MM.1S (cell line): ENCODE data around the gene WDFY4.

ENCODE experiments used
- DNase-seq: peaks from one replicate; pipeline ENCODE4 v3.0.0-alpha.2; 2015
- H2AFZ ChIP-seq: fragments of 300-600 bp; sonication (generic); 2 replicates; pipeline ENCODE4 v1.6.0; 2016; ENCODE audit warnings: antibody characterized with exemption, low read length
- H3F3A ChIP-seq: fragments of 300-600 bp; sonication (generic); 2 replicates; pipeline ENCODE4 v1.6.1; 2016; ENCODE audit warnings: mild to moderate bottlenecking, antibody characterized with exemption, low read length, moderate library complexity, mixed read lengths; ENCODE audit not compliant: insufficient read depth
- H3K27ac ChIP-seq: fragments of 300-600 bp; sonication (generic); 2 replicates; pipeline ENCODE4 v1.5.1; 2016; ENCODE audit warnings: mild to moderate bottlenecking, low read length
- H3K27me3 ChIP-seq: fragments of 300-600 bp; sonication (generic); replicated peaks from 2 replicates; pipeline ENCODE4 v1.6.0; 2016; ENCODE audit warnings: low read length; ENCODE audit not compliant: insufficient read depth
- H3K36me3 ChIP-seq: fragments of 300-600 bp; sonication (generic); replicated peaks from 2 replicates; pipeline ENCODE4 v1.6.1; 2016; ENCODE audit warnings: mild to moderate bottlenecking, low read length, mixed read lengths; ENCODE audit not compliant: insufficient read depth
- H3K4me1 ChIP-seq: fragments of 300-600 bp; sonication (generic); 2 replicates; pipeline ENCODE4 v1.6.1; 2016; ENCODE audit warnings: low read length, mixed read lengths
- H3K4me2 ChIP-seq: fragments of 300-600 bp; sonication (generic); 2 replicates; pipeline ENCODE4 v1.6.0; 2016; ENCODE audit warnings: low read depth, low read length
- H3K4me3 ChIP-seq: fragments of 300-600 bp; sonication (generic); 2 replicates; pipeline ENCODE4 v1.5.1; 2016; ENCODE audit warnings: low read length, mixed read lengths
- H3K79me2 ChIP-seq: fragments of 300-600 bp; sonication (generic); 2 replicates; pipeline ENCODE4 v1.6.1; 2016; ENCODE audit warnings: mixed run types, low read length, mixed read lengths
- H3K9ac ChIP-seq: fragments of 300-600 bp; sonication (generic); 2 replicates; pipeline ENCODE4 v1.6.1; 2016; ENCODE audit warnings: low read length, mixed read lengths
- H3K9me2 ChIP-seq: fragments of 300-600 bp; sonication (generic); replicated peaks from 2 replicates; pipeline ENCODE4 v1.6.1; 2016; ENCODE audit warnings: mild to moderate bottlenecking, low read length, mixed read lengths; ENCODE audit not compliant: insufficient read depth
- H3K9me3 ChIP-seq: fragments of 300-600 bp; sonication (generic); replicated peaks from 2 replicates; pipeline ENCODE4 v1.6.1; 2016; ENCODE audit warnings: mild to moderate bottlenecking, low read length, mixed read lengths; ENCODE audit not compliant: insufficient read depth
- H4K20me1 ChIP-seq: fragments of 300-600 bp; sonication (generic); 2 replicates; pipeline ENCODE4 v1.6.1; 2016; ENCODE audit warnings: mild to moderate bottlenecking, low read length, moderate library complexity, mixed read lengths; ENCODE audit not compliant: insufficient read depth
- EZH2 ChIP-seq: fragments of 300-600 bp; sonication (generic); optimal IDR thresholded peaks from 2 replicates; pipeline ENCODE3; 2017; ENCODE audit warnings: low read depth, mild to moderate bottlenecking, antibody characterized with exemption, low read length, mixed read lengths
- EZH2phosphoT487 ChIP-seq: fragments of 300-600 bp; sonication (generic); IDR thresholded peaks from 2 replicates; pipeline ENCODE4 v1.6.1; 2018; ENCODE audit warnings: antibody characterized with exemption, low read length
- TF ChIP-seq, protein P1 (sequence below): fragments of 300-600 bp; sonication (generic); IDR thresholded peaks from 2 replicates; pipeline ENCODE4 v1.5.1; 2016; ENCODE audit warnings: antibody characterized with exemption, low read length, mixed read lengths

WDFY4 gene

DNA sequence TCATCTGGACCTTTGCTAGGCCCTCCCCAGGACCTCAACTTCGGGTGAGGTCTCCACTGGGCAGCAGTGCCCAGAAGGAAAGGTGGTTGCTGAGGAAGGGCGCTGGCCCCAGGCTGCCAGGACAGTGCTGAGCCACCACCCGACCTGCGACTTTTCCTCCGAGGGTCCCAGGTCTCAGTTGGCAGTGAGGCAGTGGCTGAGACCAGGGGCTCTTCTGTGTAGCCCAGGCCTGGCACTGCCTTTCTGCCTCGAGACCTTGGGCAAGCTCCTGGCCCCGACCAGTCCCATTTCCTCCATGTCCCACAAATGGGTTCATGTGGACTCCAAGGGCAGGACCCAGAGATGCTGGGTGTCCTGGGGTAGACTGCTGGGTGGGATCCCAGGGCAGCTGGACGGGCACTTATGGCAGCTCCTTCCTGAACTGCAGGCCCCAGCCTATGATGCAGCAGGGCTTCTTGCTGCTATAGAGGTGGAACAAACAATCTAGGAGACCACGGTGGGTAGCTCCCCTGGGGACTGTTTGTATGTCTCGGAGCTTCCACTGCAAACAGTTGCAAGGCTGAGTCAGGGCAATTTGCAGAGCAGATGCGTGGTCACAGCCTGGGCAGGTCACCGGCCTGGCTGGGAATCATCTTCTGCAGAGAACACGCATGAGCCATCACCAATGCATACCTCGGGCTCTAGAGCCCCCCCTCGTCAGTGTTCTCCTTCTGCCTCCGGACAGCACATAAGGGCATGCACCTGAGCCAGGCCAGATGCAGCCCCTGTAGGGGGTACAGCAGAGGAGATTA, 272.9 kb downstream of the WDFY4 start:
- TF ChIP-seq, protein P1, sequence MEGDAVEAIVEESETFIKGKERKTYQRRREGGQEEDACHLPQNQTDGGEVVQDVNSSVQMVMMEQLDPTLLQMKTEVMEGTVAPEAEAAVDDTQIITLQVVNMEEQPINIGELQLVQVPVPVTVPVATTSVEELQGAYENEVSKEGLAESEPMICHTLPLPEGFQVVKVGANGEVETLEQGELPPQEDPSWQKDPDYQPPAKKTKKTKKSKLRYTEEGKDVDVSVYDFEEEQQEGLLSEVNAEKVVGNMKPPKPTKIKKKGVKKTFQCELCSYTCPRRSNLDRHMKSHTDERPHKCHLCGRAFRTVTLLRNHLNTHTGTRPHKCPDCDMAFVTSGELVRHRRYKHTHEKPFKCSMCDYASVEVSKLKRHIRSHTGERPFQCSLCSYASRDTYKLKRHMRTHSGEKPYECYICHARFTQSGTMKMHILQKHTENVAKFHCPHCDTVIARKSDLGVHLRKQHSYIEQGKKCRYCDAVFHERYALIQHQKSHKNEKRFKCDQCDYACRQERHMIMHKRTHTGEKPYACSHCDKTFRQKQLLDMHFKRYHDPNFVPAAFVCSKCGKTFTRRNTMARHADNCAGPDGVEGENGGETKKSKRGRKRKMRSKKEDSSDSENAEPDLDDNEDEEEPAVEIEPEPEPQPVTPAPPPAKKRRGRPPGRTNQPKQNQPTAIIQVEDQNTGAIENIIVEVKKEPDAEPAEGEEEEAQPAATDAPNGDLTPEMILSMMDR: no peak
- TF ChIP-seq EZH2phosphoT487: no peak
- TF ChIP-seq EZH2: no peak

DNA sequence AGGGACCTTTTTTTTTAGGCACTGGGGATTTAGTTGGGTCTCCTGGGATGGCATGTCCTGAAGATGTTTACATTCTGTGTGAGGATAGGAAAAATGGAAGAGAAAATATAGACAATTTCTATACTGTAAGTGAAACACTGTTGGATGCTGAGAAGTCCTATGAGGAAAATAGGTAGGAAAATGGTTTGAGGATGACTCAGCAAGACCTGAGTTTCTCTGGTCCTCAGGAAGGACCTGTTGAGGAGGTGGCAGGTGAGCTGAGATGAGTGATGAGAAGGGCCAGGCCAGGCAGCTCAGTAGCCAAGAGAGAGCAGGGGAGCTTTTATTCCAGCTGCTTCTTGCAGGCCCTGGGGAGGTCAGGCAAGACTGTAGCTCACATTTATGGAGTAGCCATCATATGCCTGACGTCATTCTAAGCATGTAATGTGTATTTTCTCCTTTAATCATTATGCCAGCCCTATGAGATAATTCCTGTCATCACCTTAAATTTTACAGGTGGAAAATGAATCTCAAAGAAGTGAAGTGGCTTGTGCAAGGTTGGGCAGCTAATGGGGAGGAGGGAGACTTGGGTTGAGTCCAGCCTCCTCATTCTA, 274.0 kb downstream of the WDFY4 start:
- no peaks in the 10 kb centered on the region for H3F3A ChIP-seq
- H3K9me3 ChIP-seq: no peaks in the 10 kb centered on the region
- no peaks in the 10 kb centered on the region for H3K36me3 ChIP-seq
- H3K4me1 ChIP-seq: no peaks in the 10 kb centered on the region
- H3K9me2 ChIP-seq: no peaks in the 10 kb centered on the region
- DNase-seq: no peak
- H3K27ac ChIP-seq: no peak overlapping the region
- no peaks in the 10 kb centered on the region for H4K20me1 ChIP-seq
- H3K9ac ChIP-seq: no peak overlapping the region
- no peak overlapping the region for H3K4me2 ChIP-seq
- no peak overlapping the region for H3K4me3 ChIP-seq
- H2AFZ ChIP-seq: no peak overlapping the region
- TF ChIP-seq EZH2: no peak
- TF ChIP-seq, protein P1: no peak
- no peak for TF ChIP-seq EZH2phosphoT487
- H3K27me3 ChIP-seq: no peaks in the 10 kb centered on the region
- no peaks in the 10 kb centered on the region for H3K79me2 ChIP-seq

More for the DNA sequence above, 272.9 kb downstream of the WDFY4 start:
- no peak overlapping the region for H3K27ac ChIP-seq
- no peak for DNase-seq
- no peak overlapping the region for H3K4me3 ChIP-seq
- H3K9me2 ChIP-seq: no peaks in the 10 kb centered on the region
- no peak overlapping the region for H3K4me2 ChIP-seq
- no peaks in the 10 kb centered on the region for H3K36me3 ChIP-seq
- no peaks in the 10 kb centered on the region for H3F3A ChIP-seq
- H2AFZ ChIP-seq: no peak overlapping the region
- H3K4me1 ChIP-seq: no peaks in the 10 kb centered on the region
- no peaks in the 10 kb centered on the region for H4K20me1 ChIP-seq
- H3K9me3 ChIP-seq: no peaks in the 10 kb centered on the region
- H3K79me2 ChIP-seq: no peaks in the 10 kb centered on the region
- no peak overlapping the region for H3K9ac ChIP-seq
- H3K27me3 ChIP-seq: no peaks in the 10 kb centered on the region

GRCh38 chr10:48964038-48964437, 279.4 kb downstream of the WDFY4 start:
- TF ChIP-seq, protein P1: no peak
- TF ChIP-seq EZH2 (no peak), EZH2phosphoT487 (no peak)
- H3K79me2 ChIP-seq: no peaks in the 10 kb centered on the region
- H3K27me3 ChIP-seq: no peaks in the 10 kb centered on the region
- no peak overlapping the region for H2AFZ ChIP-seq
- no peak for DNase-seq
- no peaks in the 10 kb centered on the region for H3K36me3 ChIP-seq
- H3K27ac ChIP-seq: no peak overlapping the region
- no peak overlapping the region for H3K4me2 ChIP-seq
- H3K9me2 ChIP-seq: no peaks in the 10 kb centered on the region
- no peaks in the 10 kb centered on the region for H3F3A ChIP-seq
- H3K9ac ChIP-seq: no peak overlapping the region
- no peaks in the 10 kb centered on the region for H3K4me1 ChIP-seq
- no peaks in the 10 kb centered on the region for H3K9me3 ChIP-seq
- H3K4me3 ChIP-seq: no peak overlapping the region
- H4K20me1 ChIP-seq: no peaks in the 10 kb centered on the region
